ENCODE data around the gene GABRB2.

GRCh38 chr5:161391724-161392123, 154.8 kb downstream of the GABRB2 start:
- TF ChIP-seq CTCF (IDR thresholded peaks at IDR 0.05; ENCODE audit: borderline replicate concordance, extremely low read depth, low read length, poor library complexity, severe bottlenecking) (no peak), EZH2 (IDR thresholded peaks at IDR 0.05; ENCODE audit: borderline replicate concordance, low read depth, low read length, severe bottlenecking) (no peak)
